HCEC 1CT (cell line): ENCODE data around the gene FAM180A.
A peak's percentile ranks its signal among the peaks of the same experiment; 100 is the strongest.

ENCODE experiments used
- DNase-seq: peaks from one replicate; pipeline ENCODE4 v3.0.0-alpha.2; 2017

Gene FAM180A

DNA sequence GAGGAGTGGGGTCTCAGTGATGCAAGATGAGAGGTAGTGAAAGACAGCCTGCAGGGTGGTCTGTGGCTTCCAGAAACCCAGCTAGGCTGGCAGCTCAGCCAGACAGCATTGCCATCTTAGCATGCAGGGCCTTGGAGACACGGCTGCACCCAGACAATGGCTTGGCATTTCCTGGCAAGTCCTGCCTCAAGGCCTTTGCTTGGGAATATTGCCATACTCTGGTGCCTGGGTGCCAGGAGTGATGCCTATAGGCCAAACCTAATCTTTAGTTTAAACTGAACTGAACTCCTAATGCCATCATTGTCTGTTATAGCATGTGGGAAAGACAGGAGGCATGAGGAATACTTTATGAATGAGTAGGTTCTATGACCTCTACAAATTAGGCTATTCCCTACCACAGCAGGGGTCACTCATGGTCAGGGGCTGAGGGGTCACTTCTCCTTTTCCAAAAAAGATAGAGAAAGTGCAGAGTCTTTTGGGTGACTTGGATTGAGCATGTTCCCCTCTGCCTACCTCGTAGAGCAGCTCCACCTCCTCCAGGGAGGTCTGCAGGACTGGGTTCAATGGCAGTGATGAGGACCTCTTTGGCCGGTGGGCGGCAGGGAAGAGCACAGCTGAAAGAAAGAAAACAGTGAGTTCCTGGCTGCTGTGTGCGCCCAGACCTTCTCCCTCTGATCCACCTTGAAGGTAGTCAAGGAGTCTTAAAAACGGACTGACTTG, 11.9 kb downstream of the FAM180A start:
- no peak for DNase-seq

DNA sequence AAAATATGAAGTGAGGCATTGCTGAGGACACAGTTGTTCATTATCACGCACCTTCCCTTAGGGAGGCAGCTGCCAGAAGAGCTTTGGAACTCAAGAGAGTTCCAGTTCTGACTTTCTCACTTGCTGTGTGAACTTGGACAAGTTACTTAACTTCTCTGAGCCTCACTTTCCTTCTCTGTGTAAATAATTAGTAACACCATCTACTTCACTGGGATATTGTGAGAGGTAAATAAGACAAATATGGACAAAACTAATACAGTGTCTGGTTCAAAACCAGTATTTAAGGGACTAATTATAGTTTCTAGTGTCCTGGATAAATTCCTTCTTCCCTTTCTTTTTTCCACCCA, 14.3 kb downstream of the FAM180A start:
- DNase-seq, result no peak

DNA sequence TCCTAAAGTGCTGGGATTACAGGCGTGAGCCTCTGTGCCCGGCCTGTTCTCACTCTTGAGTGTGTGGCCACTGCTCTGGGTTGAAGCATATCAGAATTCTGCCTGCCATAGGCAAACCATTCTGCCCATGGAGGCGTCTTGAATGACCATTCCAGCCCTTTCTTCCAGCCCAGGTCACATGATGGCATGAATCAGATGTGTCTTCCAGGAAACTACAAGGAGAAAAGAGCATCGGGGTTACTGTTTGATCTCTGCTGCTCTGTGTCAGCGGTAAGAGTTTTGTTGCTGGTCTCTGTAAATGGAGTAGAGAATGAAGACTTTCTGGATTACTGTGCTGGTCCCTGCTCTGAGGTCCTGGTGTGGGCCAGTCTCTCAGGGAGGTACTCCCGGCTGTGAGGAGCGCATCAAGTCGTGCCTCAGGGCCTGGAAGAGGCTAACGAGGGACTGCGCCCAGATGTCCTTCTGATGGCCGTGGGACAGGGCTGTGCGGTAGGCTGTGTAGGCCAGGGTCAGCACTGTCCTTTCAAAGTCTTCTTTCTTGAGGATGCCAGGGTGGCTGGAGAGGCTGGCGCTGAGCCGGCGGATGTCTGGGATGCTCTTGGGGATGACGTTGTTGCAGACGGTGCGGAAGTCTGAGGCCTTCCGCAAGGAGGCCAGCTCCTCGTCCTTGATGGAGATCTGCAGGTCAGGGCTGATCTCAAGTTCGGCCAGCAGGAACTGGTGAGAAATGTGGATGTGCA, 14.8 kb downstream of the FAM180A start:
- DNase-seq, result no peak

DNA sequence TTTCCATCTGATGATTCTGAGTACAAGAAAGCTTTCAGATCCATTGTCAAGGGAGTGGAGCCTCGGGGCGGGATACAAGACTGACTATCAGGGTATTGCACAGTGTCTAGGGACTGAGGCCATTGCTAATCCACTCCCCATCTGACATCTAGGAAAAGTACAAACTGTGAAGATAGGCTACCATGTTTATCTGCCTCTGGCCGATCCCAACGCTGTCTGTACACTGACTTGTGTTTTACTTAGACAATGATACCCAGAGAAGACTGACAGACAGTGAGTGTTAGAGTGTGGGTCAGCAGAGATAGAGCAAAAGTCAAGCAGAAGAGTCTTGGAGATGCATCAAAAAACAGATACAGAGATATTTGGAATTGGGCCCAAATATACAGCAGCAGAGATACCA, 17.5 kb downstream of the FAM180A start:
- DNase-seq, result no peak

DNA sequence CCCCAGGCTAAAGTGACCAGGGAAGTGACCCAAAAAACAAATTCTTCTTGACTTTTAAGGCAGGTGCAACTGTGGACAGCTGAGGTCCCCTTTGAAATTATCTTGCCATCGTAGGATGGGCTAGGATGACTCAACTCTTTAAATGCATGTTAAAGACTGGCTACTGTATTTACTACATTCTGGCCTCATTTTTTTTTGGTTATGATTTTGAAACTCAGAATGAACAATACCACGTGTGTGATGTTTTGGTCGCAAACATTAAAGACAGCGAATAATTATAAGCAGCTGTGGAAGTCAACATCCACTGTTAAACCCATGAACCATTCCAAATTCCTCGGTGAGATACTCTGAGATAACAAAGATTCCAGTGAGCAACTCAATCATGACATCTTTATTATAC, 19.4 kb downstream of the FAM180A start:
- DNase-seq, result no peak

DNA sequence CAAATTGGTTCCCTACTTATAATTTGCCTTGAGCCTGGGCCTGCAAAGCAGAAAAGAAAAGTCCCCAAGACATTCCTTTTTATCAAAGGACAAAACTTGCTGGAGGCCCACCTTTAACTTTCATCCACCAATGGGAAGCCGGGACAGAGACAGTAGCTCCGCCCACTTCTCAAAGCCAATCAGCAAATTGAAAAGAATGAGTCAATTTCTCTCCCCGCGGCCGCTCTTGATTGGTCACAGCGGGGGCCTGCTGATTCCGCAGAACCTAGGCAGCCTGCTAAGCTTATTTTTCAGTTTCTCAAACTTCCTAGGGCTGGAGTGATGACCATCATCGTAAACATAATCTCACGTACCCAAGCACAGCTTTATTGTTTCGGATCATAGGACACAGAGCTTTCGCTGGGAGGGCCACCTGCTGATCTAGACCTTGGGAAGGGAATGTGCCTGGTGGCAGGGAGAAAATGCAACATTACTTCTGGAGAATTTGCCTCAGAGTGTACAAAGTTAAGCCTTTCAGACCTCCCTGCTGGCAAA, 20.4 kb downstream of the FAM180A start, which contains the start of gene SLC13A4:
Gene SLC13A4 (minus strand): TSS at position 51 of the 534 bp plus-strand sequence. CDS start 690 bp downstream, outside the sequence.
- DNase-seq, result no peak

DNA sequence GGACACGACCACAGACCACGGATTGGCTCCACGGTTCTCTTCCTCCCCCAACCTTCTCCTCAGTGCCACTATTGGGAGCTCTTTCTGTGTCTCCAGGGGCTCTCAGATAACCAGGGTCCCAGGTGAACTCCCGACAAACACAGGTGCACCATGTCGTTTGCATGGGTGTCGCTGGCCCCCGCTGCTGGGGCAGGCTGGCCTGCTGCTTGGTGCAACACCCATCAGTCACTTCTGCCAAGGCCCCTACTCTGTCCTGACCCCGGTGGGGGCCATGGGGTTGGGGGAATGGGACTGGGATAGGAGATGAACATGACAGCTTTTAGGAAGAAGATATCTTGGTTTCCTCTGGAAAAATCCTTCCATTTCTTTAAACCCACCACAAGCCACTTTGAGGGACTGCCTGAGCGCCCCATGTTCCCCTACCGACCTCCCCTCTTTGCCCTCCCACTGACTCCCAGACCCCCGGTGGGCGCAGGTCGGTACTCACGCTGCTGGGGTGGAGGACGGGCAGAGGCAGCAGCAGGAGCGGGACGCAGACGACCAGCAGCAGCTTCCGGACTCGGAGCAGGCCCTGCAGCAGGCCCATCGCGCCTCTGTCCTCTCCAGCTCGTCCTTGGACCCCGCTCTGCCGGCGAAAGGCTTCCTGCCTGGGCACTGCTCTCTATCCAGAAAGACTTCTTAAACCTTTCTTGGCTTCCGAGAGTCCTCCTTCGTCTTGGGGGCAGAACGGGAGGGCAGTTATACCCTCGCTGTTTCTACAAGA, 21.5 kb downstream of the FAM180A start:
- DNase-seq, result no peak

DNA sequence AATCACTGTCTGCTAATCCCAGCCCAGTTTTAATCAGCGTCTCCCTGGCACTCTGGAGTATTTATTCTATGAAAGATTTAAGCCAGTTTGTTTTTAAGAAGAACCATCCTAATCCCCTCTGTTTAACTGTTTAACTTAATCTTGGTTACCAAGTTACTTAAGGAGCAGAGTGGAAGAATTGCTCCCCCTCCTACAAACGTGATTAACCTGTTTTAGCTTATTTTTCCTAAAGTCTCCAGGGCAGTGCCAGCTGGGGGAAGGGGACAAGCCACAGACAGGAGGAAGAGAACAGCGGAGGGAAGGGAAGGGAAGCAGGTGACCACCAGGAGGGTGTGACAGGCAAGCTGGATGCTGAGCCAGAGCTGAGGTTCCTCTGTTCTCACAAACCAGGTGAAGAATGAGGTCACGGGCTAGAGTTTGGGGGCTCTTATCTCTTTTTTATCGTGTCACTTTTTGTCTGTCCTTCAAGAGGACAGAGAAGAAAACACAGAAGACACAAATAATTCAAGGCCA, 22.3 kb downstream of the FAM180A start:
- no peak for DNase-seq

DNA sequence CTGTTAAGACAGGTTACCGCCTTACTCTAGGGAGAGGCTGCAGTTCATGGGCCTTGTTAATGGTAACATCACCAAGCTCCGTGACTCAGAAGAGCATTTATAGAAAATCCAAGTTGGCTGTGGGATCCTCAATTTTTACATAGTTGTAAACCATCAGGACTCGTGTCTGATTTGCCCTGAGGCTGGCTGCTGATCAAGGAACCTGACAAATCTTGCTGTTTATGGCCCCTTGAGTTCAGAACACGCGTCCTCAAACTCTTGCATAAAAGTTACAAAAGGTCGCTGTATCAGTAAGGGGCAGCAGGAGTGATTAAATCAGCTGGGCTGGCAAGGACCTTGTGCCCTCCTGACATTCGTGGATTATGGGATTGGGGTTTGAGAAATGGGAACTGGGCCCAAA, 25.2 kb downstream of the FAM180A start:
- DNase-seq, result no peak

DNA sequence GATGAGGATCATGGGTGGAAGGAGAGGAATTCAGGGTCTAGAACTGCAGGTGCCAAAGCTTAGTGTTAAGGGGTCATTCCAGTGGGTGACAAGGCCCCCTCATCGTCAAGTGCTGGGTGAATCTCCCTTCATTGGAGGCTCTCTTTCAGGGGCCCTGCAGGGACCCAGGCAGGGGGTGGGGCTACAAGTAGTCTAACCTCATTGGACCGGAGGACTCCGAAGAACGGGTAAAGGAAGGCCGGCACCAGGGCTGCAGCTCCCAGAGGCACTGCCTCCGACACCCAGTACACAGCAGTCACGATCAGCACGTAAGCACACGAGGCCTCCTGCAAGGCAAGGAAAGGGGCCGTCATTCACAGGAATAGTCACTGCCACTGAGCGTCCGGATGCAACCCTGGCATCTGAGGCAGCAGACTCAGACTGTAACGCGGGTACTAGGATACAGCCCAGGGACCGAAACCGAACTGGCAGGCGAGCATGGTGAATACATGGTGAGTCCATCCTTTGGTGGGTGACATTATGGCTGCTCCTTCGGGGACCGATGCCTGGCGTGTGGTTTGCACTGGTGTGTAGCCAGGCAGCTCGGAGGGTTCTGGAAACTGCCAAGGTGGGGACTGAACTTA, 27.3 kb downstream of the FAM180A start:
- no peak for DNase-seq

DNA sequence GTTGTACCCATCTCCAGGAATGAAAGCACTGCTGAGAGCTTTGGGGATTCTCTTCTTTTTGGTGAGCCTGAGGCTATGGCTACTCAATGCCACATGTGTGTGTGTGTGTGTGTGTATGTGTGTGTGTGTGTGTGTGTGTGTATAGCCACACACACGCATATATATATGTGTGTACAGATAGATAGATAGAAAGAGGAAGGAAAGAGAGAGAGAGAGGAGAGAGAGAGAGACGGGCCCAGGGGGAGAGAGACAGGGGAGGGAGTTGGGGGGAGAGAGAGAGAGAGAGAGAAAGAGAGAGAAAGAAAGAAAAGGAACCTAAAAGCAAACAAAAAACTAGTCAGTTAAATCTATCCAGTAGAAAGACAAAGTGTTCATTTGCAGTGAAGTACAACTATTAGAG, 28.9 kb downstream of the FAM180A start:
- DNase-seq, result no peak

DNA sequence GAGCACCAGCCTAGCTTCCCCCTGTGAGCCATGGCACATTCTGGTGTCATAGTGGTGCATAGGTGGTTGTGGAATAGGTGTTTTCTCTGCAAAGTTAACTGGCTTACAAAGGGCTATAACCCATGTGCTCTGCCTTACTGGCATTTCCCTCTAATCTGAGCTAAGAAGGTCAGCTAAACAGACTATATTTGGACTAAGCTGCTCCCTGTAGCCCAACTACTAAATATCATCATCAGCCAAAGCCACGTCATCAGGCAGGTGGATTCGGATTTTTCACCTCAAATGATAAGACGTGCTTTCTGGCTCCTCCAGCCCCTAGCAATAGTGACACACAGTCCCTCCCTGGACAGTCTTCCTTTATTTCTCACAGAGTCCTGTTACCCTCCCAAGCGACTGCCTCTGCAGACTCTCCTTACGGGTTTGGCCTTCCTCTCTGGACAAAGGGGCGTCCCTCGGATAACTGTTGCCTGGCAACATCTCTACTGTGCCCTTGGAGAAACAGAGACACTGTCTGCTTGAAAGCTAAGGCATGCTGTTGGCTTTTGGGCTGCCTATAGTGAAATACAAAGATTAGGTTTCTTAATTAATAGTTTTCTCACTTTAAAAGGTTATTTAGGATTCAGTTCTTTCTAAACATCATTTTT, 29.7 kb downstream of the FAM180A start:
- DNase-seq, result no peak

DNA sequence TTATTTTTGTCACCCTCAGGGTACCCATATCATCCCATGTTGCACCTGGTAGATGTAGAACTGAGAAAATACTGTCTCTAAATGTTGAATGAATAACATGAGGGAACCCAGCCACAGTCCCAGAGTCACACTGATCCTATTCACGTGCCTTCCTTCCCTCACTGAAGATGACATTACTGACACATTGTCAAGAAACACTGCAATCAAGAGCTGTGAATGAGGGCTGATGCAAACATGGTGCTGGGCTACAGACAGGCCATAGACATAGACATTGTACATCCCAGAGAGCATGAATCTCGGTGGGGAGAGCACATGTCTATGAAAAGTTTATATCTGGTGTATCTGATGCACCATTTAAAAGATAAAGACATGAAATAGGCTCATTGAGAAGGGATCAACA, 30.4 kb downstream of the FAM180A start:
- no peak for DNase-seq

DNA sequence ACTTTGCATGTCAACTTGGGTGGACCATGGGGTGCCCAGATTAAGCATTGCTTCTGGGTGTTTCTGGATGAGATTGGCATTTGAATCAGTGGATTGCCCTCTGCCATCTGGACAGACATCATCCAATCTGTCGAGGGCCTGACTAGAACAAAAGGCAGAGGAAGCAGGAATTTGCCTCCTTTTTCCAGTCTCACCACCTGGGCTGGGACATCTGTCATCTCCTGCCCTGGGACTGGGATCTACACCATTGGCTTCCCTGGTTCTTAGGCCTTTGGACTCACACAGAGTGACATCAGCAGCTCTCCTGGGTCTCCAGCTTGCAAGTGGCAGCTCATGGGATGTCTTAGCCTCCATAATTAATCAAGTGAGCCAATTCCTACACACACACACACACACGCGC, 30.9 kb downstream of the FAM180A start:
- DNase-seq, result no peak

DNA sequence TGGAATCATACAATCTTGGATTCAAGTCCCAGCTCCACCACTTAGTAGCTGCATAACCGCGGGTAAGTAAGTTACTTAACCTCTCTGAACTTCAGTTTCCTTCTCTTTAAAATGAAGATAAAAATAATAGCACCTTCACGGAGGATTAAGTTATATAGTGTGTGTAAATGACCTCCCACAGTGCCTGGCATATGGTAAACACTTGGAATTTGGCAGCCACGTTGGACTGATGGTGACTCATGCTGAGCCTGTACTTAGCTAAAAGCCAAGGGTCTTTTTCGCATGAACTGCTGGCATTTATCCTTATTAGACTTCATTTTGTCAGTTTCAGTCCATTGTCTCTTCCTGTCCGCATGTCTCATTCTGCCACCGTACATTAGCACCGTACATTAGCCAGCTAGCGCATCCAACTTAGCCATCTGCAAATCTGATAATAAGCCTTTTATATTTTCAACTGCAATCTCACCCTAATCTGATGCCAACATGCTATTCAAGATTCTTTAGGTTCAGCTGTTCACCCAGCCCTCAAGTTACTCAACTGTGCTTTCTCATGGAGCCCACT, 31.9 kb downstream of the FAM180A start:
- DNase-seq, result peak; percentile 86

DNA sequence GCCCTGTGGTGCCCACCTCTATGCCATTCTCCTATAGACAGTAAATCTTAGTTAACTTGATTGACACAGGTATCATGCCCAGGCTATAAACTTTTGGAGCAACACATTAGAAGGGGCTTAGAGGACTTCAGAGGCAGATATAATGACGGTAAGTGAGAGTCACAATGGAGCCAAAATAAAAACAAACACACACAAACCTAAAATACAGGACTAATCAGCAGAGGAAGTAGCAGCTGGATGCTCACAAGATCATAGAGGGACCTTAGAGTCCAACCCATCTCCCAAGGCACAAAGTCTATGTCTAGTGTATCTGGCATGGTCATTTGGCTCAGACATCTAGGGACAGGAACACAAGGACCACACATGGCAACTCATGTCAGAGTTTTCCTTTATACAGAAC, 32.9 kb downstream of the FAM180A start:
- DNase-seq, result no peak

DNA sequence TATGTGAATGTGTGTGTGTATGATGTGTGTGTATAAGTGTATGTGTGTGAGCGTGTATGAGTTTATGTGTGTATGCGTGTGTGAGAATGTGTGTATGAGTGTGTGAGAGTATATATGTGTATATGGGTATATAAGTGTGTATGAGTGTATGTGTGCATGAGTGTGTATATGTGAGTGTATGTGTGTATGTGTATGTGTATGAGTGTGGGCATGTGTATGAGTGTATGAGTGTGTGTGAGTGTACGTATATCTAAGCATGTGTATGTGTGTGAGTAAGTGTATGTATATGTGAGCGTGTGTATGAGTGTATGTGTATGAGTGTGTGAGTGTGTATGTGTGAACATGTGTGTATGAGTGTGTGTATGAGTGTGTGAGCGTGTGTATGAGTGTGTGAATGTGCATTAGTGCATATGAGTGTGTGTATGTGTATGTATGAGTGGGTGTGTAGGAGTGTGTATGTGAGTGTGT, 33.5 kb downstream of the FAM180A start:
- no peak for DNase-seq

DNA sequence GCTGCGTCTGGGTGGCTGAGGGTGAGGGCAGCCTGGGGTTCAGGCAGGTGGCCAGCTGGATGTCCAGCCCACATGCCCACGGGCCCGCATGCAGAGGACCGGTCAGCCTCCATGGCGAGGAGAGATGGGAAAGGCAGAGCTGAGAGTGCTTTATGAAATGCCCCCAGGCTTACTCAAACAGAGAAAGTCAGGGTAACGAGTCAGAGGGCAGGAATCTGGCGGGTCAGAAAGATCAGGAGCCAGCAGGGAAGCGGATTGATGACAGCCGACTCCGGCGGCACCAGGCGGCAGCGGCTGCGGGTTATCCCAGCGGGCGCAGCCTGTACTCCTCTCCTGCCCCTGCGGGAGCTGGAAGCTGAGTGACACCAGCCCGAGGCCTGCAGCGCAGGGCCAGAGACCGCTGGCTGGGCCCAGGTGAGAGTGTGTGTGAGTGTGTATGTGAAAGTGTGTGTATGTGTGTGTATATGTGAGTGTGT, 34.0 kb downstream of the FAM180A start:
- peak; percentile 78 for DNase-seq

DNA sequence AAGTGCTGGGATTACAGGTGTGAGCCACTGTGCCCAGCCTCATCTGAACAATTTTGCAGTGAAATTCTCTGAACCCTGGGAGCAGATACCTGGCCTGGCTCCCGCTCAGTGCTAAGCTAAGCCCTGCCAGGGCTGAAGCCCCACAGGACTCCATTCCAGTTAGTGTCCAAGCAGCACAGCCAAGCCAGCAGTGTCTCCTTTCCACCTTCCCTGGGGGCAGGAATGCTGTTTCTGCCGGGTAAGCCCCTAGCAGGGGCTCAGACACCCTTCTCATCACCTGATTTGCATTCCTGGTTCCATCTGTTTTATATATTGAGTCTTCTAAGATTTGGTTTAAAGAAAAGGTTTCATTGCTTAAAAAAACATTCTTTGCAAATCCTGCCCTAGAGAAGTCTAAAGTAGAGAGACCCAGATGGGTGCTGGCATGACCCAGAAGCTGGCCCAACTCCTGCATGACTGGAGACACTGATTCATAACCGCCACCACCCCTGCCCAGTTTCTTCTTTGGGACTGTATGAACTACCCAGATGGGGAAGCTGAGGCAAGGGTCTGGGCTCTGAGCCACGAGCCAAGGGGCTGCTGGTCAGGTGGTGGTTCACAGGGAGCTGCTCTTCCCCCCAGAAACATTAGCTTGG, 34.7 kb downstream of the FAM180A start:
- no peak for DNase-seq

DNA sequence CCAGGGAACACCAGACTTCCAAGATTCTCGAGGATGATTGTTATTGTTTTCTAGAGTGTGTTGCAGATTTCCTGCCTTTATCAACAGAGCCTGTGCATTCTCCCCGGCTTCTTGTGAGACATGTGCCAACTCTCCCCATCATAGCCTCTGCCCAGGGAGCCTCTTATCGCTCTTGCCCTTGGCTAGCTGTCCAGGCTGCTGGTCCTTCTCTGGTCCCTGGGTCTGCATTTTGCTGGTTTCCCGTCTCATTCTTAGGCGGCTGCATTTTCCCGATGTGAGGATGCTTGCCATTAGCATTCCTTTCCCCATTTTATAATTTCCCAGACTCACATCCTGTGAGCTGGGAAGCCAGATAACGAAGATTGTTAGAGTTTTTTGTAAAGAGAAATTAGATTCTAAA, 35.8 kb downstream of the FAM180A start:
- no peak for DNase-seq

DNA sequence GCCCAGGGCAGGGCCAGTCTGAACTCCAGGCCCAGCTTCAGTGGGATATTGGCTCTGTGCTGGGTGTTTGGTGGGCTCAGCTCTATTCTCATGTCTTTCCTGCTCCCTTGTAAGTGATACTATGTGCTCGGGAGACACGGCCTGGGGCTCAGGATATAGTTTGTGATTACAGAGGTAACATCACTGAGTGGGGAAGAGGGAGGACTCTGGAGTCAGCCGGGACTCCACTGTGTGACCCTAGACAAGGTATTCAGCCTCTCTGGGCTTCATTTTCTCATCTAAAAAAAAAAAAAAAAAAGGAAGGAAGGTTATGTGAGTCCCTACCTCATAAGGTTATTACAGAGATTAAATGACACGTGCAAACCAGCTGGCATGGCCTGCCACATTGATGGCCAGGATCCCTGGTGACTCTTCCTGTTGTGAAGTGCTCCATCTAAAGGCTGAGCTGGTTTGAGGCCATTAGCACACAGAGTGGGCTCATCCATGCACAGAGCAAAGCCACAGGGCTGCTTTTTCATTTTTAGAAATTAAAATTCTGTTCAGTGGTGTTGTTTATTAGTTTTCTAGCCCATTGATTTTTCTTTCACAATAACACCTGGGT, 36.3 kb downstream of the FAM180A start:
- no peak for DNase-seq
